Heart left ventricle (tissue), 13 donors: ENCODE data around the gene LRRC40.

Experiments
- CTCF ChIP-seq, 12 donors: fragments of 200-600 bp; sonication (generic) in 4 of 12; IDR thresholded peaks; one replicate each; pipeline versions ENCODE4 v1.5.0 to v1.8.0; 2018 to 2022; ENCODE audit warnings: antibody characterized with exemption in 12 of 12, mild to moderate bottlenecking in 5 of 12
- POLR2A ChIP-seq, 2 donors: fragments of 450-650 bp; IDR thresholded peaks; one replicate each; pipeline ENCODE4 v1.6.1; 2017; ENCODE audit warnings: antibody characterized with exemption in 2 of 2, mild to moderate bottlenecking in 2 of 2, moderate library complexity in 2 of 2
- donor health status: ischemic (EF 13 %, LVEDD 7.1; RV severe dilation, severe dysfunction).
- donor health status: DM: no; HTN: yes; CAD: no.
- donor health status: DM: no; HTN: no; CAD: no.
- donor health status: ischemic (EF 25% LVEDD 6.9; RV normal size, moderate dysfunction).
- donor health status: ischemic (EF 25% LVEDD 5.7; RV mildly dilated, moderate dysfunction).
- donor health status: ischemic (EF 35%, LVEDD 5.7; RV mildly dilated, moderate dysfunction).
- donor health status: nonischemic (EF 11% LVEDD 7.7; RV severe dilation, severe dysfunction).
- donor health status: DM: yes; HTN: yes; CAD: no.
- donor health status: PGD.
- donor health status: ischemic (EF 29% LVEDD 5.4; RV normal size, mild dysfunction).
- donor health status: nonischemic (EF 23%, LVEDD 6.1; RV moderate dilation, normal function).

DNA sequence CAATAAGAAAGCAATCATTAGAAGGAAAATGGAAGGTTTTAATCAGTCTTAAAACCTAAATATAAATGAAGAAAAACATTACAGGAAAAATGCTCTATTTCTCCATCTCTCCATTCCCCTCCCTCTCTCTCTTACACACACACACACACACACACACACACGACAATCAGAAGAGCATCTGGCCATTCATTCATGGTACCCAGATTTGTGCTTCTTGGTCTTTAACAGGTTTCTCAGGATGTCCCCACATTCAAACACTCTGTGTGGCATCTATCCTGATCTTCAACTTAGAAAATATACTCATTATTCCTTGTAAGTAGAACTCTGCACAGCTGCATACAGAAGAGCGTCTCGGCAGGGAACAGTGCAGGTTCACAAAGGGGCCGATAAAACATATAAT lies 779 bp downstream of the LRRC40 start:
- TF ChIP-seq POLR2A (IDR thresholded peaks at IDR 0.05) = no peak
- TF ChIP-seq CTCF (IDR thresholded peaks at IDR 0.05) = no peak
